B cell (primary cell): ENCODE results near the gene SERHL2. TPM values are rescaled to one million over a fixed set of nuclear protein-coding genes. Genes with fewer than 3 reads are reported as not detected.
"Not testable (repeated sequence)": the region's sequence is repeated elsewhere in the genome, so short reads cannot be mapped to it uniquely, and the experiment has no call there.

Experiments used
- ATAC-seq: fragments of 200-7000 bp; cut with Tn5 transposase; one replicate; pipeline ENCODE4 v1.10.0; 2021; ENCODE audit warnings: low read depth, mild to moderate bottlenecking, moderate number of reproducible peaks, moderate library complexity
- CTCF ChIA-PET: fragments of 350-600 bp; sonication (Branson Sonifier 250); formaldehyde crosslinking; loops from one replicate; lab custom pipeline; 2021; ENCODE audit warnings: antibody characterized with exemption, inconsistent platforms; lab: Charles Lee
- POLR2A ChIA-PET: fragments of 350-600 bp; sonication (Branson Sonifier 250); formaldehyde crosslinking; loops from one replicate; lab custom pipeline; 2021; ENCODE audit warnings: antibody characterized with exemption; lab: Charles Lee
- DNase-seq: peaks from one replicate; pipeline ENCODE4 v3.0.0; 2013
- H2AFZ ChIP-seq: 2 replicates; pipeline ENCODE4 v1.6.1; 2012; ENCODE audit warnings: mild to moderate bottlenecking, low read depth, low read length; ENCODE audit not compliant: insufficient read depth, poor library complexity, severe bottlenecking
- H3K27ac ChIP-seq, 2 donors: 1 replicate in 1 of 2; 2 replicates in 1 of 2; pipeline ENCODE4 v1.5.1; 2012 to 2013; ENCODE audit warnings: low read length in 2 of 2, mild to moderate bottlenecking in 2 of 2, moderate library complexity in 1 of 2
- H3K27me3 ChIP-seq, 4 experiments: fragments of 200-600 bp in 1 of 4; sonication (generic) in 1 of 4; replicated peaks in 1 of 4; 1 replicate in 2 of 4; 2 replicates in 2 of 4; pipeline versions ENCODE4 v1.6.1 to v1.7.0; 2013 to 2016; ENCODE audit warnings: low read length in 3 of 4, mild to moderate bottlenecking in 2 of 4, mixed read lengths in 1 of 4, moderate library complexity in 1 of 4; ENCODE audit not compliant: insufficient read depth in 4 of 4, control insufficient read depth in 3 of 4; ENCODE audit errors: control extremely low read depth in 1 of 4
- H3K36me3 ChIP-seq, 2 experiments: replicated peaks in 1 of 2; 1 replicate in 1 of 2; 2 replicates in 1 of 2; pipeline versions ENCODE4 v1.6.1 to v1.7.1; 2013; ENCODE audit warnings: low read length in 1 of 2; ENCODE audit not compliant: insufficient read depth in 2 of 2, control insufficient read depth in 1 of 2; ENCODE audit errors: control extremely low read depth in 1 of 2, extremely low read depth in 1 of 2
- H3K4me1 ChIP-seq, 2 donors: fragments of 200-600 bp in 1 of 2; sonication (generic) in 1 of 2; 1 replicate in 1 of 2; 2 replicates in 1 of 2; pipeline versions ENCODE4 v1.5.1 to v1.6.1; 2013 to 2017; ENCODE audit warnings: low read length in 2 of 2; ENCODE audit not compliant: control insufficient read depth in 2 of 2, insufficient read depth in 2 of 2
- H3K4me2 ChIP-seq: replicated peaks from 2 replicates; pipeline ENCODE3; 2012; ENCODE audit warnings: mild to moderate bottlenecking, low read depth, low read length; ENCODE audit not compliant: poor library complexity, severe bottlenecking
- H3K4me3 ChIP-seq, 5 experiments: fragments of 200-600 bp in 1 of 5; sonication (generic) in 1 of 5; 1 replicate in 3 of 5; 2 replicates in 2 of 5; pipeline versions ENCODE4 v1.5.1 to v1.7.0; 2011 to 2016; ENCODE audit warnings: low read length in 4 of 5, mild to moderate bottlenecking in 4 of 5, low read depth in 2 of 5, control low read depth in 1 of 5, moderate library complexity in 1 of 5; ENCODE audit not compliant: insufficient read depth in 1 of 5; ENCODE audit errors: control extremely low read depth in 1 of 5, extremely low read depth in 1 of 5
- H3K79me2 ChIP-seq: fragments of 200-600 bp; sonication (generic); one replicate; pipeline ENCODE4 v1.6.0; 2016; ENCODE audit warnings: low read length; ENCODE audit not compliant: control insufficient read depth, insufficient read depth
- H3K9ac ChIP-seq: fragments of 200-600 bp; sonication (generic); 2 replicates; pipeline ENCODE4 v1.6.1; 2017; ENCODE audit warnings: mild to moderate bottlenecking, low read length, moderate library complexity
- H3K9me3 ChIP-seq, 3 donors: one replicate each; pipeline versions ENCODE4 v1.6.1 to v1.7.1; 2013; ENCODE audit warnings: low read length in 2 of 3; ENCODE audit not compliant: control insufficient read depth in 2 of 3, insufficient read depth in 1 of 3; ENCODE audit errors: control extremely low read depth in 1 of 3
- H4K20me1 ChIP-seq: 2 replicates; pipeline ENCODE4 v1.6.0; 2012; ENCODE audit warnings: mild to moderate bottlenecking, low read length; ENCODE audit not compliant: insufficient read depth, control insufficient read depth, poor library complexity, severe bottlenecking
- H3K27ac Mint-ChIP-seq: one replicate; pipeline ENCODE4 v1.8.0; 2021; ENCODE audit warnings: mixed read lengths
- H3K27me3 Mint-ChIP-seq: one replicate; pipeline ENCODE4 v1.8.0; 2021; ENCODE audit warnings: mixed read lengths
- H3K4me1 Mint-ChIP-seq: one replicate; pipeline ENCODE4 v1.8.0; 2021; ENCODE audit warnings: mixed read lengths
- H3K4me3 Mint-ChIP-seq: one replicate; pipeline ENCODE4 v1.8.0; 2021; ENCODE audit warnings: mixed read lengths
- H3K9me3 Mint-ChIP-seq: one replicate; pipeline ENCODE4 v1.8.0; 2022; ENCODE audit warnings: mixed read lengths; ENCODE audit not compliant: insufficient read depth
- CTCF ChIP-seq: fragments of 200-600 bp; IDR thresholded peaks from one replicate; pipeline ENCODE4 v1.8.0; 2022; ENCODE audit warnings: antibody characterized with exemption, mild to moderate bottlenecking
- EZH2 ChIP-seq: IDR thresholded peaks from 2 replicates; pipeline ENCODE4 v1.6.1; 2012; ENCODE audit warnings: borderline replicate concordance, low read depth, mild to moderate bottlenecking, moderate library complexity, low read length; ENCODE audit not compliant: insufficient read depth, poor library complexity, severe bottlenecking
- WGBS: methylation state at CpG from one replicate; pipeline ENCODE4 v1.1.5; 2013; ENCODE audit warnings: missing lambda C conversion rate; ENCODE audit not compliant: insufficient coverage; 5-methylcytosine and 5-hydroxymethylcytosine counted together
- intact Hi-C: fragments of 100-400 bp; cut with micrococcal nuclease; formaldehyde crosslinking; loops from one replicate; pipeline ENCODE4 v1.10.0; 2022
- polyA plus RNA-seq: library from polyadenylated mRNA; depleted of rRNA; stranded (reverse); fragments of >200 nt; gene quantifications from 2 replicates; pipeline ENCODE4 v1.2.3, GENCODE V29; 2012
- total RNA-seq, 2 donors: library from RNA; stranded (reverse); fragments of 120-200 nt in 1 of 2; gene quantifications; 1 replicate in 1 of 2; 2 replicates in 1 of 2; pipeline versions ENCODE4 v1.2.3 to v1.2.4, GENCODE V29; 2013 to 2022

SERHL2 gene
- total and polyA plus RNA-seq, 2 donors (not counting 1 experiment from before 2014, with no cell fraction given): 5.5 to 7.3 TPM

- intact Hi-C loops: loop anchor here (5.0 kb wide), 1 partner anchor 37 kb away; no protein-coding TSS in a partner anchor
- ChIA-PET CTCF (no interaction called here), POLR2A (no interaction called here)
- peaks cover 13 to 19% of the 10 kb centered on the region in 2 donors for H3K4me1 ChIP-seq
- H3K36me3 ChIP-seq: peaks cover 0 to 4% of the 10 kb centered on the region in 2 experiments
- ATAC-seq: no peak
- Mint-ChIP-seq H3K4me1 (peaks cover 15% of the 10 kb centered on the region), H3K27ac (no peak overlapping the region), H3K27me3 (no peaks in the 10 kb centered on the region), H3K4me3 (no peak overlapping the region), H3K9me3 (no peaks in the 10 kb centered on the region)
- H3K27ac ChIP-seq: no peak overlapping the region
- H3K9me3 ChIP-seq: no peaks in the 10 kb centered on the region
- H2AFZ ChIP-seq: no peak overlapping the region
- no peaks in the 10 kb centered on the region for H4K20me1 ChIP-seq
- no peak overlapping the region for H3K4me2 ChIP-seq
- H3K27me3 ChIP-seq: no peaks in the 10 kb centered on the region
- H3K79me2 ChIP-seq: no peaks in the 10 kb centered on the region
- WGBS: 98% methylated on average over 12 of the region's 17 CpGs
- no peak for DNase-seq
- no peak overlapping the region for H3K4me3 ChIP-seq
- H3K9ac ChIP-seq: no peak overlapping the region
- TF ChIP-seq EZH2: no peak
- no peak for TF ChIP-seq CTCF
These were observed 10.9 kb downstream of the SERHL2 start for GRCh38 chr22:42564699-42565098.

DNA sequence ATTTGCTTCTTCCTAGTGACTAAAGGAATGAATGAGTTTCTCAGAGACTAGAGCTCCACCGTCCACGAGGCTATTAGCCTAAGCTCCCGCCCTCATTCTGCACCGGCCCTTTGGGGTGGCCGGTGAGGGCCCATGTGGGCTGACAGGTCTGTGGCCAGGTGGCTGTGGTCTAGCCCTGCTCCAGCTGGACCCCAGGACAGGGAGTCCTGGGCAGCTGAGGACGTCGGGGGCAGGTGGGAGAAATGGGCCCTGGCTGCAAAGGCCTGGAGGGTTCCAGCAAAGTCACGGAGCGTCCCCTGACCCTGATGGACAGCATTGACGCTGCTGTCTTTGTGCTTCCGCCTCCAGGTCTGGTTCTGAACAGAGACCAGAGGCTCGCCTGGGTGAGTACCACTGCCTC, 12.2 kb downstream of the SERHL2 start:
- intact Hi-C loops: no loop called here
- Mint-ChIP-seq H3K9me3 (no peaks in the 10 kb centered on the region), H3K4me1 (peaks cover 13% of the 10 kb centered on the region), H3K27me3 (no peaks in the 10 kb centered on the region), H3K4me3 (no peak overlapping the region), H3K27ac (no peak overlapping the region)
- H3K4me1 ChIP-seq: peaks cover 13 to 19% of the 10 kb centered on the region in 2 donors
- no peaks in the 10 kb centered on the region for H3K79me2 ChIP-seq
- no peak overlapping the region for H3K4me3 ChIP-seq
- no peak overlapping the region for H3K9ac ChIP-seq
- ChIA-PET POLR2A (no interaction called here), CTCF (no interaction called here)
- ATAC-seq (no peak), DNase-seq (no peak)
- no peak overlapping the region for H3K4me2 ChIP-seq
- TF ChIP-seq EZH2: no peak
- no peak for TF ChIP-seq CTCF
- no peak overlapping the region for H2AFZ ChIP-seq
- no peaks in the 10 kb centered on the region for H4K20me1 ChIP-seq
- H3K27me3 ChIP-seq: no peaks in the 10 kb centered on the region
- H3K27ac ChIP-seq: no peak overlapping the region
- H3K9me3 ChIP-seq: no peaks in the 10 kb centered on the region
- whole genome bisulfite sequencing: 98% methylated on average over 12 of the region's 12 CpGs
- peaks cover 0 to 4% of the 10 kb centered on the region in 2 experiments for H3K36me3 ChIP-seq

DNA sequence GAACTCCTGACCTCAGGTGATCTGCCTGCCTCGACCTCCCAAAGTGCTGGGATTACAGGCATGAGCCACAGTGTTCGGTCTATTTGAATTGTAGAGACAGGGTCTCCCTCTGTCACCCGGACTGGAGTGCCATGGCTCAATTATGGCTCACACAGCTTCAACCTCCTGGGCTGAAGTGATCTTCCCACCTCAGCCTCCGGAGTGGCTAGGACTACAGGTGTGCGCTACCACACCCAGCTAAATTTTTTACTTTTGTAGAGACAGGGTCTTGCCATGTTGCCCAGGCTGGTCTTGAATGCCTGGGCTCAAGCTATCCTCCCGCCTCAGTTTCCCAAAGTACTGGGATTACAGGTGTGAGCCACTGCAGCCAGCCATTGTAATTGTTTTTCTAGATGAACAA, 14.2 kb downstream of the SERHL2 start:
- H3K79me2 ChIP-seq, DNase-seq, H3K36me3 ChIP-seq, H3K27me3 Mint-ChIP-seq, H3K4me1 Mint-ChIP-seq, H2AFZ ChIP-seq, H3K27ac ChIP-seq, H3K9me3 Mint-ChIP-seq, POLR2A ChIA-PET, H3K4me3 ChIP-seq, H3K27ac Mint-ChIP-seq, H3K27me3 ChIP-seq, intact Hi-C loops, H3K4me3 Mint-ChIP-seq, H3K4me2 ChIP-seq, H3K9me3 ChIP-seq, ATAC-seq, H3K4me1 ChIP-seq, H4K20me1 ChIP-seq, H3K9ac ChIP-seq: not testable (repeated sequence)
- CTCF ChIA-PET: interaction anchor here (0.7 kb wide), 1 partner anchor 35 kb away, joined by 3 read pairs; no protein-coding TSS in a partner anchor
- 87% methylated on average over 3 of the region's 6 CpGs for WGBS
